Colonic mucosa (tissue), 4 donors: ENCODE data around the gene GALNT10. TPM values are rescaled to one million over a fixed set of nuclear protein-coding genes. Genes with fewer than 3 reads are reported as not detected.

Experiments
- DNase-seq: peaks from one replicate; pipeline ENCODE4 v3.0.0-alpha.2; 2020
- H3K27ac ChIP-seq: fragments of 200-600 bp; one replicate; pipeline ENCODE4 v1.8.0; 2021
- H3K27me3 ChIP-seq: fragments of 200-600 bp; one replicate; pipeline ENCODE4 v1.8.0; 2021
- H3K36me3 ChIP-seq: fragments of 200-600 bp; one replicate; pipeline ENCODE4 v1.8.0; 2021
- H3K4me1 ChIP-seq: fragments of 200-600 bp; one replicate; pipeline ENCODE4 v1.8.0; 2021; ENCODE audit warnings: mild to moderate bottlenecking
- H3K4me3 ChIP-seq: fragments of 200-600 bp; one replicate; pipeline ENCODE4 v1.8.0; 2021
- H3K9ac ChIP-seq, 2 donors: one replicate each; pipeline ENCODE4 v1.7.0; 2013; ENCODE audit warnings: control low read depth in 2 of 2, low read depth in 2 of 2, low read length in 2 of 2
- H3K9me3 ChIP-seq: fragments of 200-600 bp; one replicate; pipeline ENCODE4 v1.8.0; 2021
- intact Hi-C: fragments of 100-400 bp; cut with DNase I; formaldehyde crosslinking; loops from one replicate; pipeline ENCODE4 v1.14.1; 2022
- total RNA-seq, 2 donors: library from RNA; stranded (reverse); fragmentation: NEBNext Ultra II Directional in 1 of 2; extraction: Animal tissue kit (Norgen Biotek cat#: 25700) in 1 of 2; gene quantifications; one replicate each; pipeline ENCODE4 v1.2.1, GENCODE V29; 2021
- TF ChIP-seq, protein P1 (sequence below): fragments of 200-600 bp; IDR thresholded peaks from one replicate; pipeline ENCODE4 v1.8.0; 2022; ENCODE audit warnings: antibody characterized with exemption, mild to moderate bottlenecking
- donor health status: healthy.
- donor health status: DM: no; HTN: no; CAD: no.
- donor health status: DM: no; HTN: no; CAD: no.

The GALNT10 gene
- total RNA-seq, 2 donors from 2014 or later = 40.0 to 46.7 TPM

DNA sequence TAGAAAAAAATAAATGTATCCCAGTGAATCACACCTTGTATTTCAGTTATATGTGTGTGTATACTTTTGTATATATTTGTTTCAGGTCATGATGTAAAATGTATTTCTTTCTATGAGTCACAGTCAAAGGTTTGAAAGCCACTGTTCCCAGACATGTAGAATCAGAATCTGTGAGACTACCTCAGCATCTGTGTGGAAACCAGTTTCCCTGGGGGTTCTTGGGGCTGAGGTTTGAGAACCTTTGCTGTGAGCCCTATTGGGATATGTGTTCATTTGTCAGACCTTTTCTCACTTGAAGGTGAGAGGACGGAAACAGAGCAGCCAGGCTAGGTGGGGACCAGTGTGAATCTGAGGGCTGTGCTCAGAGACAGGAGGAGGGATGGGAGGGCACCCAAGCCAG lies 176.6 kb downstream of the GALNT10 start:
- Histone ChIP-seq H3K9me3 (no peaks in the 10 kb centered on the region), H3K4me1 (no peaks in the 10 kb centered on the region), H3K4me3 (no peak overlapping the region), H3K27ac (no peak overlapping the region), H3K36me3 (no peaks in the 10 kb centered on the region), H3K27me3 (no peaks in the 10 kb centered on the region), H3K9ac (no peak overlapping the region)
- TF ChIP-seq, protein P1, sequence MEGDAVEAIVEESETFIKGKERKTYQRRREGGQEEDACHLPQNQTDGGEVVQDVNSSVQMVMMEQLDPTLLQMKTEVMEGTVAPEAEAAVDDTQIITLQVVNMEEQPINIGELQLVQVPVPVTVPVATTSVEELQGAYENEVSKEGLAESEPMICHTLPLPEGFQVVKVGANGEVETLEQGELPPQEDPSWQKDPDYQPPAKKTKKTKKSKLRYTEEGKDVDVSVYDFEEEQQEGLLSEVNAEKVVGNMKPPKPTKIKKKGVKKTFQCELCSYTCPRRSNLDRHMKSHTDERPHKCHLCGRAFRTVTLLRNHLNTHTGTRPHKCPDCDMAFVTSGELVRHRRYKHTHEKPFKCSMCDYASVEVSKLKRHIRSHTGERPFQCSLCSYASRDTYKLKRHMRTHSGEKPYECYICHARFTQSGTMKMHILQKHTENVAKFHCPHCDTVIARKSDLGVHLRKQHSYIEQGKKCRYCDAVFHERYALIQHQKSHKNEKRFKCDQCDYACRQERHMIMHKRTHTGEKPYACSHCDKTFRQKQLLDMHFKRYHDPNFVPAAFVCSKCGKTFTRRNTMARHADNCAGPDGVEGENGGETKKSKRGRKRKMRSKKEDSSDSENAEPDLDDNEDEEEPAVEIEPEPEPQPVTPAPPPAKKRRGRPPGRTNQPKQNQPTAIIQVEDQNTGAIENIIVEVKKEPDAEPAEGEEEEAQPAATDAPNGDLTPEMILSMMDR = no peak
- intact Hi-C loops = no loop called here
- no peak for DNase-seq

DNA sequence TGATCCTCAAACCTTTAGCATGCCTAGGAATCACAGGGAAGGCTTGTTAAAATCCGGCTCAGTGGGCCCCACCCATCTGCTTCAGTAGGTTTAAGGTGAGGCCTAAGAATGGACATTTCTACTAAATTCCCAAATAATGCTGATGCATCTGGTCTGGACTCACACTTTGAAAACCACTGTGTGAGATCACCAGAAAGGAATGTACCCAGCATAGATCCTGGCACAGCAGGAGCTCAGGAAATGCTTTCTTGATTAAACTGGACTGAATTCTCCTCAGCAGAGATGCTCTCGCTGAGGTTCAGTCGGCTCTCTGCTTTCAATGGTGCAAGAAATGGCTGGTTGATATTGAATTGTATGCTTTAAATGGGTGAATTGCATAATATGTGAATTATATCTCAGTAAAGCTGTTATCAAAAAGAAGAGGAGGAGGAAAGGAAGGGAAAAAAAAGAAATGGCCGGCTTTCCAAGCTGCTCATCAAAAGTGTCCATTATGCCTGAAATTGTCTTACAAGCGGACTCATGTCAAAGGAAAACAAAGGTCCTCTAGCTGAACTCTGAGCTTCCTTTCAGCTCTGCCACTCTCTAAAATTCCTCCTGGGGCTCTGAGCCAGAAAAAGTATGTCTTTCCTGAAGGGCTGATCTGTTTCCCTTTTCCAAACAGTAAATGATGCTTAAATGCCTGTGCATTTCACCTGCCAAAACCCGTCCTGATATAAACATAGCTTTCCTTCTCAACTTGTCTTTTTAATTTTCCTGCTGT lies 177.7 kb downstream of the GALNT10 start:
- Histone ChIP-seq H3K27ac (no peak overlapping the region), H3K9ac (no peak overlapping the region), H3K27me3 (no peaks in the 10 kb centered on the region), H3K9me3 (no peaks in the 10 kb centered on the region), H3K4me1 (no peaks in the 10 kb centered on the region), H3K4me3 (no peak overlapping the region), H3K36me3 (no peaks in the 10 kb centered on the region)
- DNase-seq = no peak
- intact Hi-C loops = no loop called here
- TF ChIP-seq, protein P1 = no peak

DNA sequence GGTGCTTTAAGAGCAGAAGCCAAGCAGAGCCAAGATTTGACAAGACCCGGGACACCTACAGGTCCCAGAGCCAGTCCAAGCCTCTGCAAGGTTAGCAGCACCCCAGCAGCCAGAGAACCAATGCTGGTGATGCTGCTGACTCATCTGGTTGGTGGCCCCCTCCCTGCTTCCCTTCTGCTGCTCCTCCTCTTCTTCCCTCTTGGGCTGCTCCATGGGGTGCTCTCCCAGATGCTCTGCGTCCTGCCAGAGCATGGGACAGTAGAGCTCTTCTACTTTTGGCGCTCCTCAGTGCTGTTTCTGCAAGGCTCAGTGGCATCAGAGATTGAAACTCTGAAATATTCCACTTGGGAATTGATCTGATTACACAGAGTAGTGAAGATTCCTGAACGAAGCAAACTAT lies 179.1 kb downstream of the GALNT10 start:
- Histone ChIP-seq H3K36me3 (no peaks in the 10 kb centered on the region), H3K4me3 (no peak overlapping the region), H3K9me3 (no peaks in the 10 kb centered on the region), H3K27ac (no peak overlapping the region), H3K9ac (no peak overlapping the region), H3K4me1 (no peaks in the 10 kb centered on the region), H3K27me3 (no peaks in the 10 kb centered on the region)
- intact Hi-C loops = no loop called here
- DNase-seq = no peak
- TF ChIP-seq, protein P1 = no peak

DNA sequence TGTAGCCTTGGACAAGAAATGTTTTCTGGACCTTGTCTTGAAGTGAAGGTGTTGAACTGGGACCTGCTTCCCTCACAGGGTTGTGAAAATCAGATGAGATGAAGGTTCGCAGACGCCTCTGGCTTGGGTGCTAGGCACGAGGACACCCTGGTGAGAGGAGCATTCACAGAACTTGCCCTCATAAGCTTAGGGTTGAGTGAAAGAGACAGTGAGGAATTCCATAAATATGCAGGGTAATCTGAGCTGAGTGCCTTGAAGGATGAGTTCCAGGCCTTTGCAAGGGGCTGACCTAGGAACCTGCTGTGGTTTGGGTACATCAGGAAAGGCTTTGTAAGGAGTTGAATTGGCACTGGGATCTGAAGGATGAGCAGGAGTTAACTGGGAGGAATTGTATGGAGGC lies 179.6 kb downstream of the GALNT10 start:
- no peak for DNase-seq
- Histone ChIP-seq H3K4me3 (no peak overlapping the region), H3K27me3 (no peaks in the 10 kb centered on the region), H3K27ac (no peak overlapping the region), H3K4me1 (no peaks in the 10 kb centered on the region), H3K9me3 (no peaks in the 10 kb centered on the region), H3K9ac (no peak overlapping the region), H3K36me3 (no peaks in the 10 kb centered on the region)
- TF ChIP-seq, protein P1 = no peak
- intact Hi-C loops = no loop called here

DNA sequence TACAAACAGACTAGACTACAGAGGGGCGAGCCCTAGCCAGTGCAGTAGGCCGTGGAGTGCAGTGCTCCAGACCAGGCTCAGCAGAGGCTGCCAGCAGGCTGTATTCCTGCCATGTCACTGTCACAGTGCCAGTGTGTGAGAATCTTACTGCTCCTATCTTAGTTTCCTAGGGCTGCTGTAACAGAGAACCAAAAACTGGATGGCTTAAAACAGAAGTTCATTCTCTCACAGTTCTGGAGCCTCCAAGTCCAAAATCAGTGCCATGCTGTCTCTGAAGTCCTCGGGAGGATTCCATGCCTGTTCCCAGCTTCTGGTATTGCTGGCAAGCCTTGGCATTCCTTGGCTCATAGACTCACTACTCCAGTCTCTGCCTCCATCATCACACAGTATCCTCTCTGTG lies 180.3 kb downstream of the GALNT10 start:
- H3K9me3 ChIP-seq = no peaks in the 10 kb centered on the region
- no peak overlapping the region for H3K27ac ChIP-seq
- DNase-seq = no peak
- no peak overlapping the region for H3K4me3 ChIP-seq
- TF ChIP-seq, protein P1 = no peak
- H3K36me3 ChIP-seq = no peaks in the 10 kb centered on the region
- no peak overlapping the region for H3K9ac ChIP-seq
- H3K4me1 ChIP-seq = no peaks in the 10 kb centered on the region
- intact Hi-C loops = no loop called here
- H3K27me3 ChIP-seq = no peaks in the 10 kb centered on the region
